Stomach (tissue), 9 donors: Measurements from ENCODE around the gene ASTN2. TPM values are rescaled to one million over a fixed set of nuclear protein-coding genes. Genes with fewer than 3 reads are reported as not detected.

Experiments
- DNase-seq, 2 donors: peaks; one replicate each; pipeline versions ENCODE4 v3.0.0 to v3.0.0-alpha.2; 2013 to 2019
- H3K27ac ChIP-seq, 5 donors: fragments of 200-600 bp in 4 of 5; sonication (generic) in 4 of 5; one replicate each; pipeline ENCODE4 v1.5.1; 2013 to 2019; ENCODE audit warnings: mild to moderate bottlenecking in 1 of 5, moderate library complexity in 1 of 5
- H3K27me3 ChIP-seq, 3 donors: fragments of 200-600 bp; sonication (generic); one replicate each; pipeline ENCODE4 v1.5.1; 2017 to 2019; ENCODE audit warnings: mixed run types in 1 of 3
- H3K36me3 ChIP-seq, 4 donors: fragments of 200-600 bp; sonication (generic); 1 replicate in 3 of 4; 2 replicates in 1 of 4; pipeline ENCODE4 v1.5.1; 2016 to 2019
- H3K4me1 ChIP-seq, 4 donors: fragments of 200-600 bp; sonication (generic); one replicate each; pipeline ENCODE4 v1.5.1; 2016 to 2019
- H3K4me3 ChIP-seq, 4 donors: fragments of 200-600 bp; sonication (generic) in 3 of 4; one replicate each; pipeline ENCODE4 v1.5.1; 2016 to 2019; ENCODE audit warnings: mild to moderate bottlenecking in 1 of 4
- H3K9me3 ChIP-seq, 4 donors: fragments of 200-600 bp; sonication (generic); one replicate each; pipeline ENCODE4 v1.5.1; 2016 to 2019
- CTCF ChIP-seq, 7 experiments: fragments of 450-650 bp in 4 of 7; fragments of 200-600 bp in 3 of 7; sonication (generic) in 3 of 7; IDR thresholded peaks; one replicate each; pipeline ENCODE4 v1.5.1; 2016 to 2019; ENCODE audit warnings: antibody characterized with exemption in 7 of 7, control low read depth in 2 of 7, mild to moderate bottlenecking in 1 of 7
- EP300 ChIP-seq: sonication (generic); formaldehyde crosslinking; IDR thresholded peaks from one replicate; pipeline ENCODE4 v1.6.1; 2017; ENCODE audit warnings: antibody characterized with exemption
- POLR2A ChIP-seq, 4 donors: fragments of 450-650 bp; IDR thresholded peaks; one replicate each; pipeline ENCODE4 v1.6.1; 2016; ENCODE audit warnings: antibody characterized with exemption in 4 of 4, control low read depth in 2 of 4, mild to moderate bottlenecking in 1 of 4, moderate library complexity in 1 of 4
- POLR2AphosphoS5 ChIP-seq, 3 donors: sonication (generic); formaldehyde crosslinking; IDR thresholded peaks; one replicate each; pipeline ENCODE4 v1.6.1; 2016; ENCODE audit warnings: antibody characterized with exemption in 3 of 3
- WGBS, 5 donors: extraction: QIAGEN DNeasy Blood & Tissue Kit in 3 of 5; methylation state at CpG; one replicate each; pipeline versions ENCODE4 v1.1.5 to v1.1.7; 2013 to 2018; 5-methylcytosine and 5-hydroxymethylcytosine counted together
- intact Hi-C: fragments of 100-400 bp; cut with DNase I; formaldehyde crosslinking; loops from one replicate; pipeline ENCODE4 v1.15.1; 2023; ENCODE audit warnings: low total_unique reads
- polyA plus RNA-seq, 3 donors: library from polyadenylated mRNA; stranded (reverse); fragments of 200-250 nt; gene quantifications; one replicate each; pipeline ENCODE4 v1.2.3, GENCODE V29; 2013
- total RNA-seq, 5 donors: library from RNA; depleted of rRNA; stranded (reverse); fragments of >200 nt; gene quantifications; one replicate each; pipeline versions ENCODE4 v1.1.0 to v1.2.3, GENCODE V29; 2014 to 2016
- donor health status: healthy with polysubstance abuse.
- donor health status: Bipolar disorder and iron deficiency.
- donor health status: healthy.

The ASTN2 gene
- total and polyA plus RNA-seq, 8 donors, result 2.1 to 22.3 (median 4.2) TPM; not detected in 1

GRCh38 chr9:116789081-116789480, 625.8 kb downstream of the ASTN2 start:
- TF ChIP-seq POLR2AphosphoS5 (IDR thresholded peaks at IDR 0.05) (no peak), EP300 (no peak), POLR2A (IDR thresholded peaks at IDR 0.05) (no peak), CTCF (IDR thresholded peaks at IDR 0.05) (no peak)
- WGBS, 5 donors, result 35 to 61% (median 57%) methylated on average over 3 of the region's 3 CpGs

GRCh38 chr9:116786737-116787136, 628.1 kb downstream of the ASTN2 start:
- DNase-seq, result no peak
- Histone ChIP-seq H3K4me3 (no peak overlapping the region), H3K4me1 (no peaks in the 10 kb centered on the region), H3K27me3 (no peaks in the 10 kb centered on the region), H3K9me3 (no peaks in the 10 kb centered on the region), H3K27ac (no peak overlapping the region), H3K36me3 (no peaks in the 10 kb centered on the region)
- TF ChIP-seq POLR2AphosphoS5 (IDR thresholded peaks at IDR 0.05) (no peak), POLR2A (IDR thresholded peaks at IDR 0.05) (no peak), CTCF (IDR thresholded peaks at IDR 0.05) (no peak), EP300 (no peak)
- intact Hi-C loops, result no loop called here
- 89 to 100% (median 93%) methylated on average over 2 of the region's 2 CpGs for WGBS, 5 donors

More at GRCh38 chr9:116789081-116789480, 625.8 kb downstream of the ASTN2 start:
- H3K9me3 ChIP-seq, result no peaks in the 10 kb centered on the region
- no peaks in the 10 kb centered on the region for H3K27me3 ChIP-seq
- H3K4me1 ChIP-seq, result no peaks in the 10 kb centered on the region
- no peaks in the 10 kb centered on the region for H3K36me3 ChIP-seq
- no peak overlapping the region for H3K27ac ChIP-seq
- DNase-seq, result no peak
- intact Hi-C loops, result no loop called here
- H3K4me3 ChIP-seq, result no peak overlapping the region

GRCh38 chr9:116777116-116777515, 637.7 kb downstream of the ASTN2 start:
- Histone ChIP-seq H3K36me3 (no peaks in the 10 kb centered on the region), H3K9me3 (peaks cover 0 to 5% (median 0%) of the 10 kb centered on the region in 4 donors), H3K27ac (no peak overlapping the region), H3K4me3 (no peak overlapping the region), H3K27me3 (no peaks in the 10 kb centered on the region), H3K4me1 (no peaks in the 10 kb centered on the region)
- DNase-seq, result no peak
- intact Hi-C loops, result no loop called here
- WGBS, 5 donors, result 68 to 82% (median 77%) methylated on average over 3 of the region's 3 CpGs
- TF ChIP-seq CTCF (IDR thresholded peaks at IDR 0.05) (no peak), POLR2AphosphoS5 (IDR thresholded peaks at IDR 0.05) (no peak), EP300 (no peak), POLR2A (IDR thresholded peaks at IDR 0.05) (no peak)

- Histone ChIP-seq H3K27me3 (no peaks in the 10 kb centered on the region), H3K4me3 (no peak overlapping the region), H3K9me3 (peaks cover 0 to 5% (median 0%) of the 10 kb centered on the region in 4 donors), H3K36me3 (no peaks in the 10 kb centered on the region), H3K27ac (no peak overlapping the region), H3K4me1 (no peaks in the 10 kb centered on the region)
- TF ChIP-seq CTCF (IDR thresholded peaks at IDR 0.05), result no peak
- no peak for TF ChIP-seq POLR2A (IDR thresholded peaks at IDR 0.05)
- TF ChIP-seq POLR2AphosphoS5 (IDR thresholded peaks at IDR 0.05), result no peak
- no peak for TF ChIP-seq EP300
- intact Hi-C loops, result no loop called here
- 58 to 73% (median 67%) methylated on average over 4 of the region's 4 CpGs for WGBS, 5 donors
- DNase-seq, result no peak
Measured at GRCh38 chr9:116774421-116775180, 640.3 kb downstream of the ASTN2 start.
